ENCODE data around the gene CEMIP2. TPM values are rescaled to one million over a fixed set of nuclear protein-coding genes. Genes with fewer than 3 reads are reported as not detected.
"Not testable (repeated sequence)": the region's sequence is repeated elsewhere in the genome, so short reads cannot be mapped to it uniquely, and the experiment has no call there.

Gene CEMIP2
- total RNA-seq, 1 donor from 2014 or later = 238 TPM

- no peak for DNase-seq (ENCODE audit: low read depth)
These were observed 91.9 kb downstream of the CEMIP2 start for GRCh38 chr9:71676460-71676859.

- no peak for DNase-seq (ENCODE audit: low read depth)
These were observed 92.5 kb downstream of the CEMIP2 start for GRCh38 chr9:71675857-71676165.

GRCh38 chr9:71675105-71675856 lies 93.0 kb downstream of the CEMIP2 start:
- DNase-seq (ENCODE audit: low read depth) = no peak

- DNase-seq (ENCODE audit: low read depth) = no peak
These were observed 95.7 kb downstream of the CEMIP2 start for GRCh38 chr9:71672573-71672972.

GRCh38 chr9:71671289-71671688 lies 97.0 kb downstream of the CEMIP2 start:
- DNase-seq (ENCODE audit: low read depth) = no peak

- no peak for DNase-seq (ENCODE audit: low read depth)
These were observed 98.2 kb downstream of the CEMIP2 start for GRCh38 chr9:71670121-71670520.

- DNase-seq (ENCODE audit: low read depth) = no peak
These were observed 98.9 kb downstream of the CEMIP2 start for GRCh38 chr9:71669284-71669995.

- no peak for DNase-seq (ENCODE audit: low read depth)
These were observed 99.6 kb downstream of the CEMIP2 start for GRCh38 chr9:71668717-71669116.

GRCh38 chr9:71665247-71665646 lies 103.1 kb downstream of the CEMIP2 start:
- DNase-seq (ENCODE audit: low read depth) = no peak

- DNase-seq (ENCODE audit: low read depth) = no peak
These were observed 103.7 kb downstream of the CEMIP2 start for GRCh38 chr9:71664566-71664965.

- peak; percentile 79 for DNase-seq (ENCODE audit: low read depth)
These were observed 104.3 kb downstream of the CEMIP2 start for GRCh38 chr9:71663931-71664459.

- peak; percentile 55 for DNase-seq (ENCODE audit: low read depth)
These were observed 105.1 kb downstream of the CEMIP2 start for GRCh38 chr9:71663216-71663615.

- no peak for DNase-seq (ENCODE audit: low read depth)
These were observed 106.2 kb downstream of the CEMIP2 start for GRCh38 chr9:71662082-71662481.

GRCh38 chr9:71657276-71657675 lies 111.0 kb downstream of the CEMIP2 start:
- DNase-seq (ENCODE audit: low read depth) = not testable (repeated sequence)

GRCh38 chr9:71656496-71656895 lies 111.8 kb downstream of the CEMIP2 start:
- DNase-seq (ENCODE audit: low read depth) = no peak

- no peak for DNase-seq (ENCODE audit: low read depth)
These were observed 112.5 kb downstream of the CEMIP2 start for GRCh38 chr9:71655778-71656177.

GRCh38 chr9:71655141-71655540 lies 113.2 kb downstream of the CEMIP2 start:
- DNase-seq (ENCODE audit: low read depth) = no peak

- DNase-seq (ENCODE audit: low read depth) = no peak
These were observed 115.8 kb downstream of the CEMIP2 start for GRCh38 chr9:71652480-71652879.

- DNase-seq (ENCODE audit: low read depth) = no peak
These were observed 119.9 kb downstream of the CEMIP2 start for GRCh38 chr9:71648453-71648852.

GRCh38 chr9:71647094-71647591 lies 121.2 kb downstream of the CEMIP2 start:
- DNase-seq (ENCODE audit: low read depth) = peak; percentile 84

- DNase-seq (ENCODE audit: low read depth) = no peak
These were observed 122.2 kb downstream of the CEMIP2 start for GRCh38 chr9:71646131-71646530.

GRCh38 chr9:71644819-71645362 lies 123.4 kb downstream of the CEMIP2 start:
- no peak for DNase-seq (ENCODE audit: low read depth)

GRCh38 chr9:71643330-71643729 lies 125.0 kb downstream of the CEMIP2 start:
- DNase-seq (ENCODE audit: low read depth) = no peak

All from renal cortical epithelial cell (primary cell).